CD8-positive, alpha-beta memory T cell (primary cell): ENCODE results near the gene SYNGR1. TPM values are rescaled to one million over a fixed set of nuclear protein-coding genes. Genes with fewer than 3 reads are reported as not detected.

ENCODE experiments used
- CTCF ChIA-PET: fragments of 350-600 bp; sonication (Branson Sonifier 250); formaldehyde crosslinking; loops from one replicate; lab custom pipeline; 2021; ENCODE audit warnings: antibody characterized with exemption; lab: Charles Lee
- POLR2A ChIA-PET: fragments of 350-600 bp; sonication (Branson Sonifier 250); formaldehyde crosslinking; loops from one replicate; lab custom pipeline; 2021; ENCODE audit warnings: antibody characterized with exemption; lab: Charles Lee
- DNase-seq, 5 donors: peaks; one replicate each; pipeline versions ENCODE4 v3.0.0 to v3.0.0-alpha.2; 2020 to 2022; ENCODE audit warnings: mixed read lengths in 1 of 5
- H3K27ac ChIP-seq: one replicate; pipeline ENCODE4 v1.7.0; 2013; ENCODE audit warnings: low read depth, mild to moderate bottlenecking, low read length, moderate library complexity
- H3K27me3 ChIP-seq: 2 replicates; pipeline ENCODE4 v1.7.0; 2013; ENCODE audit warnings: low read length, mild to moderate bottlenecking; ENCODE audit not compliant: insufficient read depth, poor library complexity, severe bottlenecking
- H3K36me3 ChIP-seq: 2 replicates; pipeline ENCODE4 v1.7.0; 2013; ENCODE audit warnings: mild to moderate bottlenecking, low read length, moderate library complexity; ENCODE audit not compliant: insufficient read depth
- H3K4me1 ChIP-seq: 2 replicates; pipeline ENCODE4 v1.7.0; 2013; ENCODE audit warnings: mild to moderate bottlenecking, low read length, moderate library complexity; ENCODE audit not compliant: insufficient read depth
- H3K4me3 ChIP-seq: 2 replicates; pipeline ENCODE4 v1.7.0; 2013; ENCODE audit warnings: mild to moderate bottlenecking, low read length
- H3K9me3 ChIP-seq: 2 replicates; pipeline ENCODE4 v1.7.0; 2013; ENCODE audit warnings: mild to moderate bottlenecking, low read length
- H3K27ac Mint-ChIP-seq, 8 donors: one replicate each; pipeline ENCODE4 v1.8.0; 2020 to 2021; ENCODE audit warnings: mixed read lengths in 8 of 8, mild to moderate bottlenecking in 6 of 8, inconsistent platforms in 3 of 8, moderate library complexity in 3 of 8
- H3K27me3 Mint-ChIP-seq, 2 donors: one replicate each; pipeline ENCODE4 v1.8.0; 2020 to 2021; ENCODE audit warnings: mixed read lengths in 2 of 2, mild to moderate bottlenecking in 1 of 2, moderate library complexity in 1 of 2
- H3K36me3 Mint-ChIP-seq, 3 donors: one replicate each; pipeline ENCODE4 v1.8.0; 2020 to 2021; ENCODE audit warnings: mixed read lengths in 3 of 3, inconsistent platforms in 1 of 3, mild to moderate bottlenecking in 1 of 3
- H3K4me1 Mint-ChIP-seq, 3 donors: one replicate each; pipeline ENCODE4 v1.8.0; 2020 to 2021; ENCODE audit warnings: mixed read lengths in 3 of 3, inconsistent platforms in 1 of 3, mild to moderate bottlenecking in 1 of 3
- H3K4me3 Mint-ChIP-seq, 7 donors: one replicate each; pipeline ENCODE4 v1.8.0; 2020 to 2021; ENCODE audit warnings: mixed read lengths in 7 of 7, mild to moderate bottlenecking in 6 of 7, moderate library complexity in 4 of 7, inconsistent platforms in 2 of 7
- H3K9me3 Mint-ChIP-seq, 5 donors: one replicate each; pipeline ENCODE4 v1.8.0; 2020 to 2022; ENCODE audit warnings: mixed read lengths in 5 of 5, mild to moderate bottlenecking in 3 of 5, moderate library complexity in 2 of 5, inconsistent platforms in 1 of 5
- polyA plus RNA-seq: library from polyadenylated mRNA; unstranded; fragments of 300-500 nt; fragmentation: Illumina TruSeq; gene quantifications from one replicate; pipeline ENCODE4 v1.2.3, GENCODE V29; 2021
- total RNA-seq, 2 experiments: library from RNA; stranded (reverse); gene quantifications; one replicate each; pipeline ENCODE4 v1.2.3, GENCODE V29; 2021

Gene SYNGR1
- total and polyA plus RNA-seq, 3 experiments from 2014 or later: 2.4 to 10.1 (median 2.9) TPM

DNA sequence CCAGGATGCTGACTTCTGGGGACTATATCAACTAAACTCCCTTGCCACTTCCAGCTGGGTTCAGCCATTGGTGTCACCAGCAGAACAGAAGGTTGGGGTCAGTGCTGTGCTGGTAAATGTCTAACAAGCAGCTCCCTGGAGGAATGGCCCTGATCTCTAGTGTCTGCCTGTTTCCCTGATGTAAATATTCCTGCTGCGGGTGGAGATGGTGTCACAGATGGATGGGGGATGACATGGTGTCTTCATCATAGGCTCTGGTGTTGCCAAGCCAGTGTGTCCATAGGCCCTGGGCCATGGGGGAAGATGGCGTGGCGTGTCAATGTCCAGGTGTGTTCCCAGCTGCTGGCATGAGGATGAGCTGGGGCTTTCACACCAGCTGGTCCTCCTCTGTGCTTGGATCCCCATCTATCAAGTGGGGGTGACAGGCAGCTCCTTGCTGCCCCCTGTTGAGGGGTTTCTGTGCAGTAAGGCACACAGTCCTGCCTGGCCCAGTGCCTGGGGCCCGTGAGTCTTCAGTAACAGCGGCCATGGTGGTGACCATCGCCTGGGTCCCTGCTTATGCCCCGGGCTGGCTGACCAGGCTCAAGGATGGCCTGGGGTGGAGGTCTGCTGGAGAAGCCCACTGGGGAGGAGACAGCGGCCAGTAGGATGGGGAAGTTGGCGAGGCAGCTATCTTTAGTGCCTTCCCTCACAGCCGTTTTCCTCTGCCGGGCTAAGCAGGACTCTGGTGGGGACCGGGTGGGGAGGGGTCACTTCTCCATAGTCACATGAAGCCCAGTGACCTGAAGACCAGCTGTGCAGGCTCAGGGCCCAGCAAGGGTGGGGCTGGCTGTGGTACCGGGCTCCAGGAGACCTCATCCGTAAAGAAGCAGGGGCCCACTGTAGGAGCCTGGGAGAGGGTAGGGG is 43.1 kb upstream of the SYNGR1 start:
- no peak overlapping the region for H3K27ac ChIP-seq
- POLR2A ChIA-PET: interaction anchor here (0.6 to 2.0 kb wide), 3 partner anchors 10 to 136 kb away, joined by 3 to 11 read pairs (median 5); partner anchors contain the start of gene RPL3
- CTCF ChIA-PET: interaction anchor here (0.6 to 8.1 kb wide), 23 partner anchors 8 to 300 kb away, joined by 3 to 113 read pairs (median 4); partner anchors contain the start of gene RPL3

DNA sequence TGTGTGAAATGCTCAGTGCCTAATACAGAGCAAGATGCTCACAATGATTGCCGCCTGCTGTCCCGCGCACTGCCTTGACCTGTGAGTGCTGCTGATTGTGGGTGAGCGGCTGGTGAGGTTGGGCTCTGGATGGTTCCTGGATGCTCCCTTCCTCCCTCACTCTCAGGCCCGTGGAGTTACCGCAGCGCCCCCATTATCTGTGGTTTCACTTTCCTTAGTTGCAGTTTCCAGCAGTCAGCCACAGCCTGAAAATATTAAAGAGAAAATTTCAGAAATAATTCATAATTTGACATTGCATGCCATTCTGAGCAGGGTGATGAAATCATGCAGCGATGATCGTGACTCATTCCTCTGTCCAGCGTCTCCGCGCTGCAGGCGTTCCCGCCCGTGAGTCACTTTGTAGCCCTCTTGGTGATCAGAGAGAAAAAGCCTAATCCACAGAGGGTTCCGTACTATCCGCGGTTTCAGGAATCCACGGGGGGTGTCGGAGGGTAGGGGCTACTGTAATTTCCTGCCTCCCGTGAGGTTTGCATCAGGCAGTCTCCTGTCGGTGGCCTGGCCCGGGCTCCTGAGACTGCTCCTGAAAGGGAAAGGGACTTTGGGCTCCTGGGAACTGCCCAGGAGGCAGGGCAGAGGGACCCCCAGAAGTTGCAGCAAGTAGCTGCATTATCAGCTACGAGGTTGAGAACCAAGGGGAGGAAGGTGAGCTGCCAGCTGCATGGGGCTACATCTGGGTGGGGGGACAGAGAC is 41.0 kb upstream of the SYNGR1 start:
- no peaks in the 10 kb centered on the region for H3K9me3 ChIP-seq
- H3K36me3 ChIP-seq: peaks cover 22% of the 10 kb centered on the region
- no peaks in the 10 kb centered on the region for H3K4me1 ChIP-seq
- peak overlapping the region; percentile 12 for H3K27ac ChIP-seq
- H3K4me3 Mint-ChIP-seq: peak overlapping the region in 2 of 7 donors; percentile 23 to 78
- peak overlapping the region in 4 of 8 donors; percentile 19 to 71 (median 59) for H3K27ac Mint-ChIP-seq
- no peaks in the 10 kb centered on the region for H3K27me3 ChIP-seq
- ChIA-PET CTCF (interaction anchor here (1.0 to 8.1 kb wide), 8 partner anchors 10 to 305 kb away, joined by 3 to 113 read pairs (median 10); no protein-coding TSS in a partner anchor), POLR2A (no interaction called here)
- DNase-seq: no peak
- no peaks in the 10 kb centered on the region for H3K9me3 Mint-ChIP-seq
- peaks cover 0 to 29% (median 4%) of the 10 kb centered on the region in 3 donors for H3K36me3 Mint-ChIP-seq
- peaks cover 0 to 3% of the 10 kb centered on the region in 2 donors for H3K27me3 Mint-ChIP-seq
- H3K4me1 Mint-ChIP-seq: peaks cover 14 to 39% (median 16%) of the 10 kb centered on the region in 3 donors
- H3K4me3 ChIP-seq: no peak overlapping the region

More for the DNA sequence above, 43.1 kb upstream of the SYNGR1 start:
- no peaks in the 10 kb centered on the region for H3K9me3 Mint-ChIP-seq
- peak; percentile 27 to 67 (median 32) for DNase-seq
- peaks cover 14 to 31% (median 16%) of the 10 kb centered on the region in 3 donors for H3K4me1 Mint-ChIP-seq
- no peaks in the 10 kb centered on the region for H3K9me3 ChIP-seq
- H3K4me3 ChIP-seq: no peak overlapping the region
- no peaks in the 10 kb centered on the region for H3K4me1 ChIP-seq
- no peaks in the 10 kb centered on the region for H3K27me3 ChIP-seq
- peaks cover 3% of the 10 kb centered on the region for H3K36me3 ChIP-seq
- no peak overlapping the region for H3K4me3 Mint-ChIP-seq
- peaks cover 0 to 8% (median 0%) of the 10 kb centered on the region in 3 donors for H3K36me3 Mint-ChIP-seq
- H3K27me3 Mint-ChIP-seq: peaks cover 0 to 2% of the 10 kb centered on the region in 2 donors
- peak overlapping the region in 2 of 8 donors; percentile 4 to 65 for H3K27ac Mint-ChIP-seq

DNA sequence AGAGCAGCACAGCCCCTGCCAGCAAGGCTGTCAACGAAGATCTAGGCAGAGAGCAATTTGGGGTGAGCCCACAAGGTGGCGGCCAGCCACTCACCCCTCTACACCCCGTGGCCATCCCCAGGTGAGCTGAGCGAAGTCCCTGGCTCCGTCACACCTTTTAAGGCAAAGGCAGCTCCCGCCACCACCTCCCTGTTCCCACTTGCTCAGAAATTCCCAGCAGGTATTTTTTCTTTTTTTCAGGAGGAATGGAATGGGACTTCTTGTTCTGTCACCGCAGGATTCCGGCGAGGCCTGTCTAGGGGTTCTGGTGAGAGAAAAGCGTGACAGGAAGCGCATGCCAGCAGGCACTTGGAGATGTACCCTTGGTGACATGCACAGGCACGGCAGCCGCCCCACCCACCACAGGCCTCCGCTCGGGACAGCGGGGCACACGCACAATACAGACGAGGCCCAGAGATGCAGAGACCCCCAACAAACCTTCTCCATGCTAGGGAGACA is 40.4 kb upstream of the SYNGR1 start:
- Histone ChIP-seq H3K36me3 (peaks cover 28% of the 10 kb centered on the region), H3K27ac (no peak overlapping the region), H3K27me3 (no peaks in the 10 kb centered on the region), H3K9me3 (no peaks in the 10 kb centered on the region), H3K4me1 (peaks cover 2% of the 10 kb centered on the region), H3K4me3 (no peak overlapping the region)
- H3K4me1 Mint-ChIP-seq: peaks cover 16 to 43% (median 16%) of the 10 kb centered on the region in 3 donors
- no peaks in the 10 kb centered on the region for H3K9me3 Mint-ChIP-seq
- peaks cover 0 to 3% of the 10 kb centered on the region in 2 donors for H3K27me3 Mint-ChIP-seq
- CTCF ChIA-PET: interaction anchor here (0.7 to 4.7 kb wide), 10 partner anchors 9 to 306 kb away, joined by 3 to 104 read pairs (median 6); no protein-coding TSS in a partner anchor
- no peak for DNase-seq
- H3K27ac Mint-ChIP-seq: peak overlapping the region in 2 of 8 donors; percentile 41 to 89
- POLR2A ChIA-PET: no interaction called here
- H3K4me3 Mint-ChIP-seq: peak overlapping the region in 1 of 7 donors; percentile 66
- H3K36me3 Mint-ChIP-seq: peaks cover 0 to 35% (median 5%) of the 10 kb centered on the region in 3 donors

DNA sequence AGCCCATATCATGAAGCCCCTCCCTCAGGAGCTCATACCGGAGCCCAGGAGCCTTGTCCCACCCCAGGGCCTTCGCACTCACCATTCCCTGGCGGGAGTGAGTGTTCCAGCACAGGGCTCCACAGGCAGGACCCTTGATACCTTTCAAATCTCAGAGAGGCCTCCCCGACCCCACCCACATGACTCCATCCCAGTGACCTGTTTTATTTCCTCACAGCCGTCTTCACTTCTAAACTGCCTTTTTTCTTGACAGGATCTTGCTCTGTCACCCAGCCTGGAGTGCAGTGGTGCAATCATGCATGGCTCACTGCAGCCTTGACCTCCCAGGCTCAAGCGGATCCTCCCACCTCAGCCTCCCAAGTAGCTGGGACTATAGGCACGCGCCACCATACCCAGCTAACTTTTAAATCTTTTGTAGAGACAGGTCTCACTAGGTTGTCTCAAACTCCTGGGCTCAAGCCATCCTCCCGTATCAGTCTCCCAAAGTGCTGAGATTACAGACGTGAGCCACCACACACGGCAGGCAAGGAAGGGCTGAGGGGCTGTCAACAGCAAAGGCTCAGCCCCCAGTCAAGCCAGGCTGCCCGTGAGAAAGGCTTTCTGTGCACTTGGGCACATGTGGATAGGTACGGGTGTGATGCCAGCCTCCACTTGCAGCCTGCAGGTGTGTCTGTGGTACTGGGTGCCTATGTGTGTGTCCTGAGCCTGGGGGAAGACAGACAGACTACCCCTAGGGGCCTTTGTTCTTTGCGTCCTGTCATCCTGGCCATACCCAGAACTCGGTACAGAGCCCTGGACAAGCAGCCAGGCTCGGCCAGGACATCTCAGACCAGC is 39.7 kb upstream of the SYNGR1 start:
- Histone ChIP-seq H3K27ac (no peak overlapping the region), H3K4me3 (no peak overlapping the region), H3K27me3 (no peaks in the 10 kb centered on the region), H3K9me3 (no peaks in the 10 kb centered on the region), H3K4me1 (peaks cover 8% of the 10 kb centered on the region), H3K36me3 (peaks cover 35% of the 10 kb centered on the region)
- no peaks in the 10 kb centered on the region for H3K9me3 Mint-ChIP-seq
- H3K27me3 Mint-ChIP-seq: peaks cover 0 to 3% of the 10 kb centered on the region in 2 donors
- peak in 1 of 5 donors; percentile 27 for DNase-seq
- ChIA-PET POLR2A (interaction anchor here (0.8 to 1.2 kb wide), 4 partner anchors 9 to 139 kb away, joined by 3 to 11 read pairs (median 4); partner anchors contain the start of gene RPL3), CTCF (interaction anchor here (0.6 to 4.7 kb wide), 19 partner anchors 7 to 307 kb away, joined by 3 to 104 read pairs (median 5); no protein-coding TSS in a partner anchor)
- H3K36me3 Mint-ChIP-seq: peaks cover 0 to 42% (median 6%) of the 10 kb centered on the region in 3 donors
- H3K27ac Mint-ChIP-seq: peak overlapping the region in 5 of 8 donors; percentile 13 to 89 (median 66)
- H3K4me3 Mint-ChIP-seq: no peak overlapping the region
- H3K4me1 Mint-ChIP-seq: peaks cover 19 to 50% (median 22%) of the 10 kb centered on the region in 3 donors

DNA sequence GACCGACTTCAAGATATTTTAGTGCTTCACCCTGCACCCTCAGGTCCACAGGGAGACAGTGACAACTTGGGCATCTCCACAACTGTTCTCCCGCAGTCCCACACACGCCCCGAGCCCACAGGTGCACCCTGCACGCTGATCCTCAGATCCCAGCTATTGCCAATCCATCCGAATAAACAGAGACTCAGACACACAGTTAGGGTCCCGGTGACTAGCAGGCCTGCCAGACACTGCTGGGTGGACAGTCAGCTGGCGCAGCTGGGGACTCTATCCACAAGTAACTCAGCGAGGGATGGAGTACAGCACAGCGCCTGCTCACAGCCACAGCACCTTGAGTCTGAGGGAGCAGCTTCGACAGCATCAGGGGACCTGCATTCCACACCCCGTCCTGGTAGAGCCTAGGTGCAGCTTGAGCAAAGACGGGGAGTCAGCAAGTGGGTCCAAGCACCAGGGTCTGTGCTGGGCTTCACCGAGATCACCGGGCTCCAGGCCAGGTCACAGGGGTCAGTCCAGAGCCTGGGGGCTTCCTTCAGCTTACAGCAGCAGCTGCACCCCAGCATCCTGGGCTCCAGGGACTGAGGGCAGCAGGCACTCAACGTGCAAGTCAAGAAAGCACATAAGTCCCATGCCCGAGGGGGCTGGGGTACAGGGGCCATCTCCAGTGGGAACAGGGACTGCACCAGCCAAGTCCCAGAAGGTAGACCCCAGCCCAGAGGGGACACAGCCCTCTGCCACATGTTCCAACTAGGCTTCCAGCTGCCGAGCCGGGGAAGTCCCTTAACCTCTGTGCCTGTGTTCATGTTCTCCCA is 38.0 kb upstream of the SYNGR1 start:
- peak overlapping the region in 2 of 7 donors; percentile 40 to 44 for H3K4me3 Mint-ChIP-seq
- peaks cover 51% of the 10 kb centered on the region for H3K36me3 ChIP-seq
- no peaks in the 10 kb centered on the region for H3K27me3 ChIP-seq
- CTCF ChIA-PET: interaction anchor here (0.6 to 4.7 kb wide), 23 partner anchors 8 to 442 kb away, joined by 3 to 104 read pairs (median 4); partner anchors contain the start of gene RPL3
- H3K4me1 Mint-ChIP-seq: peaks cover 32 to 63% (median 38%) of the 10 kb centered on the region in 3 donors
- no peak overlapping the region for H3K27ac ChIP-seq
- H3K4me1 ChIP-seq: peaks cover 25% of the 10 kb centered on the region
- H3K4me3 ChIP-seq: no peak overlapping the region
- no peaks in the 10 kb centered on the region for H3K9me3 ChIP-seq
- POLR2A ChIA-PET: interaction anchor here (0.5 to 1.2 kb wide), 7 partner anchors 7 to 215 kb away, joined by 3 to 11 read pairs (median 4); partner anchors contain the start of gene RPL3
- no peaks in the 10 kb centered on the region for H3K9me3 Mint-ChIP-seq
- peak in 1 of 5 donors; percentile 44 for DNase-seq
- peaks cover 0 to 3% of the 10 kb centered on the region in 2 donors for H3K27me3 Mint-ChIP-seq
- peak overlapping the region in 3 of 8 donors; percentile 44 to 72 (median 62) for H3K27ac Mint-ChIP-seq
- peaks cover 4 to 59% (median 8%) of the 10 kb centered on the region in 3 donors for H3K36me3 Mint-ChIP-seq

DNA sequence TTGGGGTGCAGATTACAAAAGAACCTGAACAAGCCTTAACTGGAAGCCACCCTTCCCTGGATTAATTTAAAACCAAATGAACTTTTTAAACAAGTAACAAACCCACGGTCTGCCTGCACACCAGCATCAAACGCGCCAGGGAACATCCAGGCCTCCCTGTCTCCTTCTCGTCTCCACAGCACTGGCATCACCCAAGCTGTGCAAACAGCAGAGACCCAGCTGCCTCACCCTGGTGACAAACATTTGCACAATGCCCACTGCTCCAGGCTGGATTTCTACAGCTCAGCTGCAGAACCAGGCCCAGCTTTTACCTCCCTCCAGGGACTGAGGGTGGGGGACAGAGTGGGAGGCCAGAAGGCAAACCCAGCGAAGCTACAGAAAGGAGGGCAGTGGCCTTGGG is 37.4 kb upstream of the SYNGR1 start:
- no peak overlapping the region for H3K4me3 Mint-ChIP-seq

More for the DNA sequence above, 37.4 kb upstream of the SYNGR1 start:
- peaks cover 31% of the 10 kb centered on the region for H3K4me1 ChIP-seq
- CTCF ChIA-PET: interaction anchor here (0.9 to 4.7 kb wide), 5 partner anchors 12 to 442 kb away, joined by 3 to 104 read pairs (median 3); no protein-coding TSS in a partner anchor
- peak in 1 of 5 donors; percentile 41 for DNase-seq
- H3K27ac ChIP-seq: no peak overlapping the region
- Mint-ChIP-seq H3K27me3 (peaks cover 0 to 3% of the 10 kb centered on the region in 2 donors), H3K36me3 (peaks cover 4 to 65% (median 11%) of the 10 kb centered on the region in 3 donors), H3K4me1 (peaks cover 36 to 68% (median 44%) of the 10 kb centered on the region in 3 donors), H3K9me3 (no peaks in the 10 kb centered on the region), H3K27ac (peak overlapping the region in 2 of 8 donors; percentile 24 to 62)
- H3K27me3 ChIP-seq: no peaks in the 10 kb centered on the region
- peaks cover 57% of the 10 kb centered on the region for H3K36me3 ChIP-seq
- no peaks in the 10 kb centered on the region for H3K9me3 ChIP-seq
- no peak overlapping the region for H3K4me3 ChIP-seq
- POLR2A ChIA-PET: interaction anchor here (0.7 kb wide), 1 partner anchor 145 kb away, joined by 3 read pairs; no protein-coding TSS in a partner anchor
